ENCODE data around the gene UGT1A9.

UGT1A9 gene

GRCh38 chr2:233756429-233757081, 84.9 kb downstream of the UGT1A9 start:
- POLR2A ChIA-PET (ENCODE audit: low non-redundant PET): no interaction called here
- H3K27ac ChIP-seq: no peak overlapping the region
- CTCF ChIA-PET: no interaction called here
- DNase-seq (ENCODE audit: low spot score): no peak
- no peak for TF ChIP-seq CTCF (conservative IDR thresholded peaks at IDR 0.05; ENCODE audit: low read depth)

GRCh38 chr2:233758141-233758540, 86.4 kb downstream of the UGT1A9 start:
- ChIA-PET POLR2A (ENCODE audit: low non-redundant PET) (no interaction called here), CTCF (interaction anchor here (0.7 kb wide), 1 partner anchor 292 kb away, joined by 3 read pairs; no protein-coding TSS in a partner anchor)
- no peak for DNase-seq (ENCODE audit: low spot score)
- no peak overlapping the region for H3K27ac ChIP-seq
- no peak for TF ChIP-seq CTCF (conservative IDR thresholded peaks at IDR 0.05; ENCODE audit: low read depth)

GRCh38 chr2:233758849-233759248, 87.2 kb downstream of the UGT1A9 start:
- DNase-seq (ENCODE audit: low spot score): no peak
- no peak for TF ChIP-seq CTCF (conservative IDR thresholded peaks at IDR 0.05; ENCODE audit: low read depth)
- no peak overlapping the region for H3K27ac ChIP-seq
- ChIA-PET CTCF (no interaction called here), POLR2A (ENCODE audit: low non-redundant PET) (no interaction called here)

GRCh38 chr2:233760043-233760442, 88.3 kb downstream of the UGT1A9 start, which contains the start of gene UGT1A1:
TSS of gene UGT1A1 (plus strand) at chr2:233760270. CDS start at chr2:233760288, 18 bp downstream.
- POLR2A ChIA-PET (ENCODE audit: low non-redundant PET): no interaction called here

GRCh38 chr2:233761040-233761769, 89.5 kb downstream of the UGT1A9 start:
- POLR2A ChIA-PET (ENCODE audit: low non-redundant PET): no interaction called here
- CTCF ChIA-PET: interaction anchor here (0.7 kb wide), 1 partner anchor 10 kb away, joined by 3 read pairs; no protein-coding TSS in a partner anchor
- no peak overlapping the region for H3K27ac ChIP-seq
- DNase-seq (ENCODE audit: low spot score): peak; percentile 48
- no peak for TF ChIP-seq CTCF (conservative IDR thresholded peaks at IDR 0.05; ENCODE audit: low read depth)

More at GRCh38 chr2:233760043-233760442, 88.3 kb downstream of the UGT1A9 start, which contains the start of gene UGT1A1:
- no peak for DNase-seq (ENCODE audit: low spot score)
- H3K27ac ChIP-seq: no peak within 1 kb of the TSS
- TF ChIP-seq CTCF (conservative IDR thresholded peaks at IDR 0.05; ENCODE audit: low read depth): no peak
- CTCF ChIA-PET: no interaction called here

GRCh38 chr2:233764264-233764663, 92.6 kb downstream of the UGT1A9 start:
- CTCF ChIA-PET: interaction anchor here (0.7 kb wide), 1 partner anchor 302 kb away, joined by 3 read pairs; no protein-coding TSS in a partner anchor
- H3K27ac ChIP-seq: no peak overlapping the region
- no peak for DNase-seq (ENCODE audit: low spot score)
- TF ChIP-seq CTCF (conservative IDR thresholded peaks at IDR 0.05; ENCODE audit: low read depth): no peak
- POLR2A ChIA-PET (ENCODE audit: low non-redundant PET): no interaction called here
